ENCODE data around the gene MBP. TPM values are rescaled to one million over a fixed set of nuclear protein-coding genes. Genes with fewer than 3 reads are reported as not detected.
A peak's percentile ranks its signal among the peaks of the same experiment; 100 is the strongest.

The MBP gene
- total and polyA plus RNA-seq, 10 of the 15 experiments (the other 5 are each of a cell fraction or from before 2014, with no cell fraction given) = 12.2 to 67.8 (median 42.1) TPM

DNA sequence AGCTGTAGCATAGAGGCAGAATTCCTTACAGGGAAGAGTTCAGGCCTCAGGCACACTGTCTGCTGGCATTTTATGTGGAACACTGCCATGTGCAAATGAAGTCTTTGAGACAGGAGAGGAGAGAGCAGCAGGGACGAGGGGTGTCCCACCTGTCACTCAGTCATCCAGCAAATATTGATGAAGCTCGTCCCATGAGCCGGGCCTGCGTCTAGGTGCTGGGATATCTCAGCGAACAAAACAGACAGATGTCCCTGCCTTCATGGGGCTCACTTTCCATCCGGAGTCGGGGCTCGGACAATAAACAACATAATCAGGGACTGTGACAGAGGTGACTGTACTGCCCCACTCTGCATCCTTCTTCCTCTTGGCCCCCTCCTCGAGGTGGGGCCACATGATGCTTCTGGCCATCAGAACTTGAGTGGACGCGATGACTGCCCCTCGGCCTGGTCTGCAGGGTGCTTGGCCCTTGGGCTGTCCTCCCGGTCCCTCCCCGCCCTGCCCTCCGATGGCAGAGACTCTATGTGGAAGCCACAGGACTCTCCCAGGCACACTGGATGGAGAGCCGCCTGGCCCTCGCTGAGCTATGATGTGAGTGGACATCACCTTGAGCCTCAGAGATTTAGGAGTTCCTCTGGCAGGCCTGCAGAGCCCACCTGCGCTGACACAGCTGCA is 78.8 kb downstream of the MBP start:
- Histone ChIP-seq H3K4me1 (ENCODE audit: control insufficient read depth, insufficient read depth, low read length) (peaks cover 46% of the 10 kb centered on the region), H3K9me3 (replicated peaks; ENCODE audit: control insufficient read depth, insufficient read depth, low read length) (no peaks in the 10 kb centered on the region), H3K27me3 (replicated peaks in 1 of 2; ENCODE audit: control insufficient read depth in 2 of 2, insufficient read depth in 2 of 2, low read length in 1 of 2) (no peaks in the 10 kb centered on the region), H3K36me3 (ENCODE audit: control insufficient read depth in 2 of 2, insufficient read depth in 2 of 2, low read length in 1 of 2) (peaks cover 20 to 25% of the 10 kb centered on the region in 2 experiments; a peak in 3 of 4 replicates), H3K27ac (ENCODE audit: control insufficient read depth, insufficient read depth) (peak overlapping the region; percentile 88), H2AFZ (ENCODE audit: control insufficient read depth, low read depth, low read length) (no peak overlapping the region), H3K79me2 (ENCODE audit: control insufficient read depth, insufficient read depth, low read length) (peaks cover 33% of the 10 kb centered on the region), H3K9ac (ENCODE audit: control insufficient read depth, insufficient read depth, low read length) (peak overlapping the region; percentile 51; the same call in 1 of the 2 replicates), H4K20me1 (ENCODE audit: control insufficient read depth, insufficient read depth) (no peaks in the 10 kb centered on the region), H3K4me2 (ENCODE audit: control insufficient read depth, insufficient read depth) (peak overlapping the region; percentile 93), H3K4me3 (no peak overlapping the region)
- ChIA-PET RAD21 (ENCODE audit: unreplicated experiment) (interaction anchor here (0.6 to 2.6 kb wide), 8 partner anchors 9 to 78 kb away, joined by 3 to 15 read pairs (median 4); partner anchors contain the start of gene MBP), POLR2A (interaction anchor here (1.0 kb wide), 1 partner anchor 53 kb away, joined by 3 read pairs; no protein-coding TSS in a partner anchor), CTCF (interaction anchor here (0.6 to 4.9 kb wide), 17 partner anchors 8 to 250 kb away, joined by 3 to 57 read pairs (median 5); partner anchors contain the start of gene MBP), SMC1A (ENCODE audit: uncharacterized antibody, unreplicated experiment) (interaction anchor here (0.7 to 4.0 kb wide), 11 partner anchors 11 to 158 kb away, joined by 3 to 23 read pairs (median 4); no protein-coding TSS in a partner anchor)
- in situ Hi-C loops (cut with MboI) (no loop called here), intact Hi-C loops (cut with micrococcal nuclease; ENCODE audit: unreplicated experiment) (loop anchor here (2.0 kb wide), 2 partner anchors 53 to 71 kb away; no protein-coding TSS in a partner anchor)
- no peak for DNase-seq (ENCODE audit: low read depth, low spot score)
- no TSS peak for BruUV-seq (replicated peaks)
- 69% methylated on average over 18 of the region's 18 CpGs for WGBS (ENCODE audit: insufficient coverage, insufficient replicate concordance, low lambda C conversion rate, missing lambda C conversion rate)
- no peak for TF ChIP-seq GABPA (IDR thresholded peaks at IDR 0.05; ENCODE audit: low read depth)
- no peak for TF ChIP-seq ELK1 (IDR thresholded peaks at IDR 0.05; ENCODE audit: low read depth, low read length)
- no peak for FAIRE-seq
- ATAC-seq = no peak

GRCh38 chr18:77052983-77053309 is 79.6 kb downstream of the MBP start:
- TF ChIP-seq YY1 (IDR thresholded peaks at IDR 0.05; ENCODE audit: low read depth, low read length) (0 out of 2 replicates have a peak, but pooled peaks have one; percentile 14), EP300 (IDR thresholded peaks at IDR 0.05; ENCODE audit: borderline replicate concordance in 1 of 2, control insufficient read depth in 1 of 2, low read depth in 2 of 2, low read length in 2 of 2) (no peak)
- Histone ChIP-seq H3K79me2 (ENCODE audit: control insufficient read depth, insufficient read depth, low read length) (peaks cover 33% of the 10 kb centered on the region), H2AFZ (ENCODE audit: control insufficient read depth, low read depth, low read length) (no peak overlapping the region), H3K9ac (ENCODE audit: control insufficient read depth, insufficient read depth, low read length) (no peak overlapping the region), H3K27ac (ENCODE audit: control insufficient read depth, insufficient read depth) (peak overlapping the region; percentile 3; the same call in 1 of the 2 replicates), H3K36me3 (ENCODE audit: control insufficient read depth in 2 of 2, insufficient read depth in 2 of 2, low read length in 1 of 2) (peaks cover 13 to 25% of the 10 kb centered on the region in 2 experiments), H3K9me3 (replicated peaks; ENCODE audit: control insufficient read depth, insufficient read depth, low read length) (no peaks in the 10 kb centered on the region), H3K4me2 (ENCODE audit: control insufficient read depth, insufficient read depth) (peak overlapping the region; percentile 93; the same call in 1 of the 2 replicates), H3K27me3 (replicated peaks in 1 of 2; ENCODE audit: control insufficient read depth in 2 of 2, insufficient read depth in 2 of 2, low read length in 1 of 2) (no peaks in the 10 kb centered on the region), H3K4me1 (ENCODE audit: control insufficient read depth, insufficient read depth, low read length) (peaks cover 46% of the 10 kb centered on the region), H4K20me1 (ENCODE audit: control insufficient read depth, insufficient read depth) (no peaks in the 10 kb centered on the region), H3K4me3 (no peak overlapping the region)
- DNase-seq (ENCODE audit: low read depth, low spot score) (no peak), FAIRE-seq (no peak), ATAC-seq (no peak)
- intact Hi-C loops (cut with micrococcal nuclease; ENCODE audit: unreplicated experiment) (no loop called here), in situ Hi-C loops (cut with MboI) (no loop called here)
- RAD21 ChIA-PET (ENCODE audit: unreplicated experiment) = interaction anchor here (1.0 to 1.6 kb wide), 2 partner anchors 62 to 159 kb away, joined by 3 to 5 read pairs; no protein-coding TSS in a partner anchor
- CTCF ChIA-PET = interaction anchor here (1.1 to 4.9 kb wide), 4 partner anchors 15 to 159 kb away, joined by 3 to 28 read pairs (median 14); no protein-coding TSS in a partner anchor
- SMC1A ChIA-PET (ENCODE audit: uncharacterized antibody, unreplicated experiment) = interaction anchor here (0.6 to 1.9 kb wide), 4 partner anchors 26 to 53 kb away, joined by 3 to 6 read pairs (median 4); no protein-coding TSS in a partner anchor
- 13% methylated on average over 5 of the region's 5 CpGs for WGBS (ENCODE audit: insufficient coverage, insufficient replicate concordance, low lambda C conversion rate, missing lambda C conversion rate)
- POLR2A ChIA-PET = no interaction called here
- no TSS peak for BruUV-seq (replicated peaks)

Measured in GM12878 (cell line).